HG02759 (cell line): ENCODE data around the gene TBC1D9.

Source experiments
- ATAC-seq: cut with Tn5 transposase; IDR thresholded peaks from one replicate; pipeline ENCODE4 v1.9.1; 2021; ENCODE audit warnings: mild to moderate bottlenecking, moderate library complexity; ENCODE audit not compliant: unreplicated experiment

The TBC1D9 gene

DNA sequence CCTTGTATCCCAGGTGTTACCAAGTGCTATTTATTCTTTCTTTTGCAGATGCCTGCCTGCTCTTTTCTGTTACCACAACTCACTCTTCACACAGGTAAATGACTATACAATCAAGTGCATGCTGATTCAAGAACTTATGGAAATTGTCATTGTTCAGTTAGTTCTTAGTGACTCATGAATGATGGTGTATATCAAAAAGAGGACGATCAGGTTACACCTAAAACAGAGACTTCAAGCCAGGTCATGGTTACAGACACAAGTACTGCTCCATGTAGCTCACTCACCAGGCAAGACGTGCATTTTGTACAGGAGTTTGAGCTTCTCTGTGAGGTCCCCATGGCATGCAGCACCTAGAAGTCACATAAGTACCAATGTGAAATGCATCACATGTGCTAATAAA, 128.2 kb downstream of the TBC1D9 start:
- ATAC-seq: no peak

DNA sequence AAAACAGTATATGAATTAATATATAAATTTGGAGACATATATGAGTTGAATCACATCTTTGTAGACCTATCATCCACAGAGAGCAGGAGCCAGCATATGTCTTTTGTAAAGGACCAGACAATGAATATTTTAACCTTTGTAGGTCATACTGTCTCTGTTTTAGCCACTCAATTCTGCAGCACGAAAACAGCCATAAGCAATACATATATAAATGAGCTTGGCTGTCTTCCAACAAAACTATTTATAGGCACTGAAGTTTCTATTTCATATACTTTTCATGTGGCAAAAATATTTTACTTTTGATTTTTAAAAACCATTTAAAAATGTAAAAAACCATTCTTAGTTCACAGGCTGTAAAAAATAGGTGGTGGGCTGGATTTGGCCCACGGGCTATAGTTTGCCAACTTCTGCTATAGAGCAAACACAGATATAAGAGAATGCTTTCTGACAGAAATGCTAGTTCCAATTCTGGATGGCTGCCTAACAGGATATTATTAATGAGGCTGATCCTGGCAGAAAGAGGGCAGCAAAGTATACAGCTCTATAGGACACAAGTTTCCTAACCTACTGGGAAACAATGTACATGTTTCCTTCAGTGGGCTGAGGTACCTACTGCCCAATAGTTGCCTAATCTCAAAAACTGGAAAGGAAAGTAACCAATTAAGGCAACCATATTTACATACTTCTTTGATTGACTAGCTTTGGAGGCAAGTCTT, 129.4 kb downstream of the TBC1D9 start:
- ATAC-seq: no peak

DNA sequence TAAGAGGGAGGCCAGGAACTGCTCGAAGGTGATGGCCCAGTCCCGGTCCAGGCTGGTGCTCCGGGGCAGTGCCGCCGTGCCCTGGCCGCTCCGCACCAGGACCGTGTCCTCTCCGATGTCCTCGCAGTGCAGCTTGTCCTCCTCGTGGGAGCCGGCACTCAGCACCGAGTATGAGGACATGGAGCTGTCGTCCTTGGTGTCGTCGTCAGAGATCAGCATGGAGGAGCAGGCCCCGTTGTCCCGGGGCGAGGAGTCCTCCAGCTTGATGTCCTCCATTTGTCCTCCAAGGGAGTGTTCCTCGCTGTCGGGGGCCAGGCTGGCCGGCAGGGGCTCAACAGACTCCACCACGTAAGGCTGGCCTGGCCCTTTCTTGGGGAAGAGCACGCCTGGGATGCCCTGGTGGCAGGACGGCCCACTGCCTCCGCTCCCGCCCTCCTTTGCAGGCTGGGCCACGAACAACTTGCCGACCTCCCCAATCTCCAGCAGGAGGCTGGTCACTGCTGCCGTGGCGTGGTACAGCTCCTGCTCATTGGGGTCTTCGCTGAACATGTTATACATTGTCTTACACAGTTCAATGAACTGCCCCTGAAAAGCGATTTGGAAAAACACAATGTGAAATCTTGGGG, 133.7 kb downstream of the TBC1D9 start:
- no peak for ATAC-seq

DNA sequence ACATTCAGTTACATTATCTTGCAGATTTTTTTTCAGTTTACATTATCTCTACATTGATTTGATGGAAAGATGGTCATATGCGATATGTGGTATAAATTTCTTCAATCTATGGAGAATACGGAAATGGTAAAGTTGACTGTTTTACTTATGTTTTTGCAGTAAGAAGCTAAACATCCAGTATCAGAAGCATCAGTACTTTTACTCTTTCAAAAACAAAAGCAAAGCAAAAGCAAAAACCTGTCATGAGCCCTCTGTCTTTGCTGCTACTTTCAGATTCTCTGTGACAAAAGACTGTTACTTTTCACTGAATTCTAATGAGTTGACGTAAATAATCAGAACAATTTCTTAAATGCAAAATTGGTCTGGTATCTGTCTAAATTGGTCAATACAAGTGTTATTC, 135.0 kb downstream of the TBC1D9 start:
- no peak for ATAC-seq

DNA sequence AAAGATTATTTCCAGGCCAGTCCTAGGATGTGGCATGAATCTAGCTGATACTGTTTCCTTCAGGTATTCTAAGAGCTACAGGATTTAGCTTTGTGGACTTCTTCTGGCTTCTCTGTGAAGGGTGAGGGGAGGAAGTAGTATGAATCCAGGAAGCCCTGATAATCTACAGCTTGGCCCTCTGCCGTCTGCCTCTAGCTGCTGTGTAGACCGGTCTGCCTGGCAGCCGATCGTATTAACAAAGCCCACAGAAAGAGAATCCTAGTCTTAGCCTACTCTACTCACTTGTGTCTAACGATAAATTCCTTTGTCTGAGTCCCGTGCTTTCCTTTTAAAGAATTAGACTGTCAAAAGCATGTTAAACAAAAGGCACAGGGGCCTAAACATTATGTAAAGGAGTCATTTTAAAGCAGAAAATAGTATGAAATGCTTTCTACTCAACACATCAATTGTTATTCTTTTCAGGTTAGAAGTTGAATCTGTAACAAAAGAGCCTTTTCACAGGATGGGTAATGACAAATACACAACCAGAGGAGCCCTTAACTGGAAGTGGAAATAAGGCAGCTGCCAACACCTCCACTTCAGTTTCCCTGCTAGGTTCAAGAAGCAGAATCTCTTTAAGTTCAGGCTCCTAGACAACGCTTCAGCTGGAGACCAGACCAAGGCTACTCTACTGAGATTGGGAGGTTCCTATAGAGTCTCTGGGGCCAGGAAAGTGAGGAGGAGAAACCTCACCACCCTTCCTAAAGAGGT, 138.5 kb downstream of the TBC1D9 start:
- no peak for ATAC-seq

DNA sequence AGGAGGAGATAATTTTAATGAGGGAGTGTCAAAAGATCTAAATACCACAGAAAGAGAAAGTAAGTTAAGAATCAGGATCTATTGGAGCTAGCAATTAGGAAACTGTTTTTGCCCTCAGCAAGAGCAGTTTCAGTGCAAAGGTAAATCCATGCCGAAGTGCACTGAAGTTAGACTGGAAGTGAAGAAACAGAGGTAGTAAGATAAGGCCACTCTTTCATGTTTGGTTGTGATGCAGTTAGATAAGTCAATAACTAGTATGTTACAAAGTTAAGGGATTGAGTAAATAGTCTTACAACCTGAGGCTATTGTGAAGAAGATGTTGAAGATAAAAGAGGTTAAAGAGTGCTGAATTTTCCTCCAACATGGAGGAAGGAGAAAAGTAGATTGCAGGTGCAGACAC, 140.7 kb downstream of the TBC1D9 start:
- ATAC-seq: no peak

DNA sequence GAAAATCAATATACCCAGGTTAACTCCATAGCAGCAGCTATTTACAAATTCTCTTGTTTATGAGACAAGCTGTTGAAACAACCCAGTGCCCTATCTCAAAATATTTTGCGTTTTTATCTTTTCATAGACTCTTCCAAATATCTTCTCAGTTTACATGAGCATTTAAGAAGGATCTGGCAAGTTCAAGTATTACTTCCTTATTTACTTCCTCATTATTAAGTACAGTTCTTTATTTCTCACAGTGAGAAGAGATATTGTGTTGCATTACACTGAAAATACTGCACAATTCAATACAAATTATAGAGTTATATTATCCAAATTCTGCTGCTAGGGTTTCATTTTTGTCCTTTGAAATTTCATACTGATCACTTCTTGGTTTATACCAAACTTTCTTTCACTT, 143.8 kb downstream of the TBC1D9 start:
- ATAC-seq: no peak

DNA sequence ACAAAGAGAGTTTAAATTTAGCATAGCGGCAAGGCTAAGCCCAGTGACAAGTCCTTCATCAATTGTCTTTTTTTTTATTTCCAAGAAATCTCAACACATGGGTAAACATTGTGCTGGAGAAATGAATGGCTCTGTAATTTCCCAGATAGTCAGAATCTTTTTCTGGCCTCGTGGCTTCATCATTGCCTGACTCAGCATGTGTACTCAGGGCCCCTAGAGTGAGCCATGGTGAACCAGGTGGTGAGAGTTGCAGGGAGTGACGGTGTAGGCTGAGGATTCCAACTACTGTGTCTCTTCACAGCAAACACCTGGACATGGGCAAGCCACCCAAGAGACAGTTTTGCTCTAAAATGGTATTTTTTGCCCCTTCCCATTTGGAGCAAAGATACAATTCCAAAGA, 144.3 kb downstream of the TBC1D9 start:
- ATAC-seq: no peak

DNA sequence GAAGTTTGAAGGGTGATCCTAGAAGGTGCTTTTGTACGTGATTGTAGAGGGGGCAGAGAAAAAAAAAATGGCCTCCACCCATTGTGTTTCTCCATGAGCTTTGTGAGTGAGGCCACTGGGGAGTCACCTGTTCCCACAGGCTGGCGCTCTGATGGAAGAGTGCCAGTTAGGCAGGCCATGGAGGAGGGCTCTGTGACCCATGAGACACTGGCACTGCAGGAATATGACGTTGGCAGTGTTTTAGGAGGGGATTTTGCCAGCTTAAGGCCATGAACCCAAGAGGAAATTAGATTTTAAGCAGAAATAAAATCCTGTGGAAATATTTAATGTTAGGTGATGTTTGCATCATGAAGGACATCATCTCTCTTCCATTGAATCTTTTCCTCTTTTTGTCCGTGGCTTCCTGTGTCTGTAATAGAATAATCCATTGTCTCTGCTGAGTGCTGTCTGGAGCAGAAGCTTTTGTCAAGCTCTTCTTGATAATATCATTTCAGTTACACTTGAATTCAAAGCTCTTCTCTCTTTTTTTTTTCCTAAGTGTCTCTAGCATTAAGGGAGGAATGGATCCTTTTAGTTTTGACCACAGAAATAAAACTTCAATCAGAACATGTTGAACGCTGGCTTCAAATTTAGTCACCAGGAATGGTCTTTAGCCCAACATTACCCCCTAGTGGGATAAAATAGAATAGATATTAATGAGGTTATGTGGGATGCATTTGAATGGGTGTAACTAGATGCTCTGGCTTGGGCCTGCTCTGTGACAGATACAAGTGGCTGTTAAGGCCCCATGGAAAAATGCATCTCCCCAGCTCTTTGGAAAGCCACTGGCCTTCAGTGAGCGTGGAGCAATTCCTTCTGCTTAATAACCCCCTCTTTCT, 146.4 kb downstream of the TBC1D9 start:
- peak; percentile 88 for ATAC-seq

DNA sequence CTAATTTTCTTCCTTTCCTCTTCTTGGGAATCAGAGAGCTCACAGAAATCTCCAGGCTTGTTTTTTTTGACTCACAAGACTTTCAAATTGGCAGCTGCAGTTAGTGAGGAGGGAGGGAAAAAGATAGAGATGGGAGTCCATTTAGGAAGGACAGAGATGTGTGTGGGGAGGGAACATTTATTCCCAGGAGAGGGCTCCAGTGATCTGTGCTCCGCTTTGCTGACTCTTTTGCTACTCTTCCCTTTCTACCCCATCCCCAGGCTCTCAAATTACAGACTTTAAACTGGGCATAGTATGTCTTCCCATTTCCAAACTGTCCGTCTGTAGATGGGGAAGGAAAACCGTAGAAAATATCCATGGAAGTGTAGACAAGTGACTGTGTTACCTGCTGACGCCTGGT, 148.3 kb downstream of the TBC1D9 start:
- ATAC-seq: no peak

DNA sequence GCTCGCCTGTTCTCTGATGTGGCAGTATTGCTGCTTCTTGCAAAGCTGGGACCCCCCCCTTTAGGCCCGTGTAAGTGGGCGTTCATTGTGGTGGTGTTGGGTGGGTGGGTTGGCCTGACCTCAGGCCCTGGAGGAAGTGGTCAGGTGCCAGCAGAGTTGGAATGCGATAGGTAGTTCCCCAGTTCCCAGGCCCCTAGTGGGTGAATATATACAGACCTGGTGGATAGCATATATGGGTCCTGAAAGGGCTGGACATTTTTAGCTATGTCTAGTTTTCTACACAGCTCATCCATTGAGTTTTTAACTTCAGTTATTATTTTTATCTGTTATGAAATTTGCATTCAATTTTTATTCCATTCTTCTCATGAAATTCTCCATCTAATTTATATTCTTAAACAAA, 151.6 kb downstream of the TBC1D9 start:
- no peak for ATAC-seq

DNA sequence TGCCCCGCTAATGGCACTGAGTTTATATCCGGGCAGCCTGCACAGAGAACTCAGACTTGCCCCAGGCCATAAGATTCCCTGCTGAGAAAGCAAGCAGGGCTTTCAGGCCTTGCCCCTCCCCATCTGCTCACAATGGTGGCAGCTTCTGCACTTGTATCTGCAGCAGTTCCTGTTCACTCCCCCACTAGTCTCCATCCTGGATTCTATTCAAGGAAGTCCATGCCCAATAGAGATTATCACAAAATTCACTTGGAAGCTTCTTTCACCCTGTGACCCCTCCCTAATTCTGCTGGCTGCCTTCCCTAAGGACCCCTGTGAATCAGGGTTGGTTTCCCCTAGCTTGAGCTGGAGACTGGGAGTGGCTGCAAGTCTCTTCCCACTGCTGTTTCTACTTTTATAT, 152.9 kb downstream of the TBC1D9 start:
- no peak for ATAC-seq

DNA sequence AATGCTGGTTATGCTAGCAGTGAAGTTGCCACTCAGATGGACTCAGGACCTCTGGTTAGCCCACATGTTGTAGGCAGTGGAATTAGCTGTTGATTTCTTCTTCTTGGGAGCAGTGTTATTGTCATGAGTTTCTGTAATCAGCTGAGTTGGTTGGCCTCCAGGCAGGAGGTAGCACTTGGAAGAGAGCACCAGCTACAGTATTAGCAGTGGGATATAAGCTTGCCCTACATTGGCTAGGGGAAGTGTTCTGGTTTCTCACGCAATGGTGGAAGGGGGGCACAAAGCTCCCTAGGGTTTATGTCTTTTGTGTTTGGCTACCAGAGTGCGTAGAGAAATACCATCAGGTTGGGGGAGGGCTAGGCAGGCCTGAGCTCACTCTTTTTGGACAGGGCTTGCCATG, 153.5 kb downstream of the TBC1D9 start:
- no peak for ATAC-seq

DNA sequence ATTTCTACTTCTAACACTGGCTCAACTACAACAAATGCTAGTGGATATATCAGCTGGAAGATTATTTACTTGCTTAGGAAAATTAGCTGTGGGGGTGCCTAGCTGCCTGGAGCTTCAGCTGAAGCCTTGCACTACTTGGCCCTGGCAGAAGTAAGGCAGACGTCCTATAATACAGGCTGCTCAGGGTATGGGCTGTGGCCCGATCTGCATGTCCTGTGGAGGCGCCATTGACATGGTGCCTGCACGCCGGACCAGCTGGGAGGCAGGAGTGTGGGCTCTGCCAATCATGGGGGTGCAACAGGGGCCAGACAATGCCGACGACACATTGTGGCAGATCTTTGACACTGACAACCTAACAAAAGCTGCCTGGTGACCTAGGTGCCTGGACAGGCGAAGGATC, 155.8 kb downstream of the TBC1D9 start:
- ATAC-seq: no peak

DNA sequence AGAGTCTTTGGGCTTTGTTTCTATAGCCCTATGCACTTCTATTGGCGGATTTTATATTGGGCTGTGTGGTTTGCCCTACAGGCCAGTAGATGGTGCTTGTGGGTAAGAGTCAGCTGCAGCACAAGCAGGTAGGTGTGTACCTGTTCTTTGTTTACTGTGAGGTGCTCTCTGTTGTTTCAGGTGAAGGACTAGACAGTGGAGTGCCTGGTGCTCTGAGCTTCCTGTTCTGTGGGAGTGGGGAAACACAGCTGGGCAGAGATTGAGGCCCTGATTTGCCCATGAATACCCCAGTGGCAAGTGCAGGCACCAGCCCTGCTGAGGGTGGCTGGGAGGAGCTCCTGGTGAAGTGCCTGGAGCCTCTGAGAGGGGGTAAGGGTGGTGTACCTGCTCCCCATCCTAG, 161.1 kb downstream of the TBC1D9 start:
- no peak for ATAC-seq

DNA sequence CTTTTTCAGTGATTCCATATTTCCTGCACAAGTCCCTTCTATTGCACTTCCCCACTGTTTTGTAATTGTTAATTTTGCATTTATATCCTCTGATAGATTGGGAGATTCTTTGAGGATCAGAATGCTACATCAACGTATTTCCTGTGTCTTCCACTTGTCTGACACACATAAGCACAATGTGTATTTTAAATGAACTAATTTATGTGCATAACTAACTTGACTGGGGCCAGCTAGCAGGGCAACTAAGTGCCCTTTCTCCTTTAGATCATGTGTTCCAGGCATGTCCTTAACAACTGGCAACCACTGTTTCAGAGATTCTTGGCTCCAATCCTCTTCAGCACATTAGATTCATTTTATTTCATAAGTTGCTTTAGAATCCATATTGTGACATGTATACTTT, 171.7 kb downstream of the TBC1D9 start:
- ATAC-seq: no peak

DNA sequence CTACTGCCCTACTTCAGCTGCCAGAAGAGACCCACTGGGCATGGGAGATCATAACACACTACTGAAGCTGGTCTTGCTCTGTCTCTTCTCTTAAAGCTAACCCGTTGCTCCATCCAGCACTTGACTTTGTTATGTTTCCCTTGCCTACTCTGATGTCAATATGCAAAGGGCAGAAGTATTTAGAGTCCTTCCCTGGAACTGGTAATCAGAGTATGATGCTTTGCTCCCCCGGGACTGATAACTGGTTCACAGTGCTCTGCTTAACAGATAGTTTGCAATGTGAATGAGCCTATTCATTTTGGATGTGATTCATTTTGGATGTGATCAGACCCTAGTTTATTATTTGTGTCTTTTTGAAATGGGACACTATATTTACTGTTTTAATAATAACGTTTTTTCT, 175.1 kb downstream of the TBC1D9 start:
- ATAC-seq: no peak

DNA sequence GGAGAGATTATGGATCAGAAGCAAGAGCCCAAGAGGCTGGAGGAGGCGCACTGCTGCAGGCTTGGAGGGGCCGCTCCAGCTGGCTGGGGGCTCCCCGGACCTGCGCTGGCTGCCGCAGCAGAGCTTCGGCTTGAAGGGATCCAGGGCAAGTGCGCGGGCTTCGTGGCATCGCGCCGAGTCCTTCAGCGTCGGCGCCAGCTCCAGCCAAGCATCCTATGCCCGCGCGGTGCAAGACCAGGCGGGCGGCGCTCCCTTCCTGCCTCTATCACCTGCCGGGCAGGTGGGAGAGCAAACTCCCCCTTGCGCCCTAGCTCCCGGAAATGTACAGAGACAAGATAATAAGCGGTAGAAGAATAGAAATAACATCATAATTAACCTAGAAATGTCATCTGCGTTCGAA, 176.9 kb downstream of the TBC1D9 start:
- ATAC-seq: no peak

DNA sequence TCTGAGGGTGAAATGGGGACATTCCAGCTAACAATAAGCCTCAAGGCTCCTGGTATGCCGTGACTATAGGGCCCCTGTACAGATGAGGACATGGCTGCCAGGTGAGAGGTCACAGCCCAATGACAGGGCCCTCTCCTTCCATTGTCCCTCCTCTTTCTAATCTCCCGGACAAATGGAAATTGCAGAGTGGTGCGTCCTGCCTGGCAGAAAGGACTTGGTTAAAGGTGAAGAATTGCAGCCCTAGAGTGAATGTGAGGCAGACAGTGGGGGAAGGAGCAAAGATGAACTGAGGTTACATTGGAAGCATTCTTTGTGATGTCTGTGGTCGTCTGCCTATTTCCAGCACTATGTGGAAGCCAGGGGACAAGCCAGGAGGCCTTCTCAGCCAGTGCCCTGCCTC, 180.7 kb downstream of the TBC1D9 start:
- no peak for ATAC-seq

DNA sequence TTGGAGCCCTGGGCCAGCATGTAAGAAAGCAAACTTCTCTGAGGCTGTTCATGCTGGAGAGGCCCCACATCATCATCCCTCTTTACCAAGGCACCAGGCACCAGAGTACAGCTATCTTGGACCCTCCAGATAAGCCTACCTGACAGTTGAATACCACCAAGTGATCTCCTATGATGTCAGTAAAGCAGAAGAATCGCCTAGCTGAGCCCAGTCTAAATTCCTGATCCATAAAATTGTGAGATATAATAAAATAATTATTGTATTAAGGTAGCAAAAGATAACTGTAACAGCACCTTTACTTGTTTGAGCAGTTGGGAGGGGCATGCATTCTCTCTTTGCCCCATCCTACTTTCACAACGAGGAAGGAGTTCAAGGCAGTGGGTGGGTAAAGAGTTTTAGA, 184.6 kb downstream of the TBC1D9 start:
- ATAC-seq: no peak
